HuH-7.5 (cell line): ENCODE data around the gene AGBL4.

Source experiments
- DNase-seq: peaks from one replicate; pipeline ENCODE4 v3.0.0; 2011; ENCODE audit warnings: low spot score

AGBL4 gene

GRCh38 chr1:48765335-48765734, 1258.4 kb downstream of the AGBL4 start:
- DNase-seq = no peak

- DNase-seq = no peak
Observed at GRCh38 chr1:48761986-48762385, 1261.8 kb downstream of the AGBL4 start.

DNA sequence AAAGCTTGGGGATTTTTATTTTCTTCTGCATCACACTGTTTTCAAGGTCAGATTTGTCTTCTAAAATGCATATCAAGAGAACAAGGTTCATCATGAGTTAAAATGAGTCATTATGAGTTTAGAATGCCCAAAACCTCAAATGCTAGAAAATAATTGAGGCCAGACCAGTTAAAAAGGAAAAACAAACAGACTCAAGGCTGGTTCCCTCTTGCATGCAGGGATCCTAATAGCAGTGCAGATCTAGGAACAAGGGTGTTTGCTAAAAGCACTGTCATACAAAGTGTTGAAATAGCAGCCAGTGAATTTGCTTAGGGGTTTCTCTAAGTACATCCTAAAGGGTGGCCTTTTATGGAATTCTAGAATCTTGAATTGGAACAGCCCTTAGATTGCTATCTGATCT, 1262.3 kb downstream of the AGBL4 start:
- DNase-seq = no peak

- no peak for DNase-seq
Observed at GRCh38 chr1:48760857-48761256, 1262.9 kb downstream of the AGBL4 start.

GRCh38 chr1:48758976-48759375, 1264.8 kb downstream of the AGBL4 start:
- no peak for DNase-seq

- no peak for DNase-seq
Observed at GRCh38 chr1:48757363-48757762, 1266.4 kb downstream of the AGBL4 start.

- DNase-seq = no peak
Observed at GRCh38 chr1:48756683-48757316, 1267.0 kb downstream of the AGBL4 start.

DNA sequence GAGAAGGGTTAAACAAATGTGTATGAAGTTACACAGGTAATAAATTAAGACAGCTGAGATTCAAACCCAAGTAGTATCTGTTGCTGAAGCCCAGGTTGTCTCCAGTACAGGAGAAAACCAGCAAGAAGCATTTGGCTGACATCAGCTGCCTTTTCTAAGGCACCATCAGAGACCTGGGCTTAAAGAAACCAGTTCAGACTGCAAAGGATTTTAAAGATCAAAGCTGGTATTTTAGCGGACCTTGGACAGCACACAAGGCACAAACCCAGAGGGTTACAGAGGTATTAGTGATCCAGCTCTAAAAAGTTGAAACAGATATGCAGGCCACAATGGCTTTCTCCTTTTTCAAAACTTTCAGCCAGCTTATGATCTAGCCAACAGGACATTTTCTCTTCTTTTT, 1270.5 kb downstream of the AGBL4 start:
- DNase-seq = no peak

DNA sequence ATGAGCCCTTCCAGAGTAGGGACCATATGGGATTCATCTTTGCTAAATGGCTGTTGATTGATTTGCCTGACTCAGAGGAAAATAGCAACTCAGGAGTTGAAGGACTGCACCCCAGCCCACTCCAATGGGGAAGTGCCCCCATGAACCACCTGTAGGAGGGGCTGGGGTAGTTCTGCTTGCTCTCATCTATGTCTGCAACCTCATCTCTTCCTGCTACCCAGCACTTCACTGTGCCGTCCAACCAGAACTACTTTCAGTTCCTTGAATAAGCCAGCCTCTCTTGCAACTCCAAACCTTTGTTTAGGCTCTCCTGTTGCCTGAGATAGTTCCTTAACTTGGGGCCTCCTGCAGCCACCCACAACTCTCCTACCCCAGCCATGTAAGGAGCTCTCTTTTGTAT, 1273.6 kb downstream of the AGBL4 start:
- no peak for DNase-seq

GRCh38 chr1:48749068-48749467, 1274.7 kb downstream of the AGBL4 start:
- no peak for DNase-seq

GRCh38 chr1:48746906-48747305, 1276.8 kb downstream of the AGBL4 start:
- no peak for DNase-seq

DNA sequence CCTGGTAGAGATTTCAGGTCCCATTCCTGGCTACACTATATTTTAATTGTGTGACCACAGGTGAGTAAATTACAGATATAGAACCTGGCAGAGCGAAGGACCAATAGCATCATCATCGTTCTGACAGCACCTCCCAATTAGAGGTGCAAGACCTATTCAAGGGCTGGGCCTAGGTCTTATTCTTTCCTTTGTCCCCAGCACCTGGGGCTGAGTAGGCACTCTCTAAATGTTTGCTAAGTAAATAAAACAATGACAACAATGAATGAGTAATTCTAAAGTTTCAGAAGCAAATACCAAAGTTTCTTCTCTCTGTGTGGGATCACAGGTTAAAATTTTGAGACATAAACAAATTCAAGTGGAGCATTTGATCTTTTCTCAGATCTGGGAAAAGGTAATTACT, 1279.7 kb downstream of the AGBL4 start:
- no peak for DNase-seq

GRCh38 chr1:48743480-48743879, 1280.3 kb downstream of the AGBL4 start:
- no peak for DNase-seq

- DNase-seq = no peak
Observed at GRCh38 chr1:48741380-48741779, 1282.4 kb downstream of the AGBL4 start.

GRCh38 chr1:48740621-48741020, 1283.1 kb downstream of the AGBL4 start:
- DNase-seq = no peak

GRCh38 chr1:48739091-48739490, 1284.7 kb downstream of the AGBL4 start:
- DNase-seq = no peak

DNA sequence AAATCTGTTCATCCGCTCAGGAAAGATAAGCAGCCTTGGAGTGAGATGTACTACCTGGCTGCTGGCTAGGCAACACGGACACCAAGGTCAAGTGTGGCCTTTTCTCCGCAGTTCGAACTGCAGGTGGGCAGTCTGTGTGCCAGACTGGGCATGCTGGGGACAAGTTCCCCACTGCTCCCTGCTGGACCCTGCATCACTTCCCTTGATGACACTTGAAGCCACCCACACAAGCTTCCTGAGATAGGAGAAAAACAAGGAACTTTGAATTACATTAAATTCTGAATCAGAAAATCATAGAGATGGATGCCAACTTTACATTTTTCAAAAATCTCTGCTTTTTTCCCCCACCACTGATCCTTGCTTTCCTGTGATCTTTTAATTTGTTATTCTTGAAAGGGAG, 1285.4 kb downstream of the AGBL4 start:
- DNase-seq = no peak

DNA sequence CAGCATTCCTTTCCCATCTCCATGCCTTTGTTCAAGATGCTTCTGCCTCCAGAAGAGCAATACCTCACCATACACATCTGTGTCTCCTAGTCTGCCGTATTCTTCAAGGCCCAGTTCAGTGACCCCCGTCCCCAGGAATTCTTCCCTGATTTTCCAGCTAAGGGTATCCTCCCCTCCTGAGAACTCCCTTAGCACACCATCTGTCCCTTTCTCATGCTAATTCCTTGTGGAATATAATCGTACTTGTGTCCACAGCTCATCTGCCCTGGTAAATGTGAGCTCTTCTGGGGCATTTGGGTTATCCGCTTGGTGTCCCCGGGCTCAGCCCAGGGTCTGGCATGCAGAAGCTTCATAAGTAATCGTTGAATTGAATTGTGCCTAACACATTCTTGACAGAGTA, 1288.0 kb downstream of the AGBL4 start:
- DNase-seq = no peak

DNA sequence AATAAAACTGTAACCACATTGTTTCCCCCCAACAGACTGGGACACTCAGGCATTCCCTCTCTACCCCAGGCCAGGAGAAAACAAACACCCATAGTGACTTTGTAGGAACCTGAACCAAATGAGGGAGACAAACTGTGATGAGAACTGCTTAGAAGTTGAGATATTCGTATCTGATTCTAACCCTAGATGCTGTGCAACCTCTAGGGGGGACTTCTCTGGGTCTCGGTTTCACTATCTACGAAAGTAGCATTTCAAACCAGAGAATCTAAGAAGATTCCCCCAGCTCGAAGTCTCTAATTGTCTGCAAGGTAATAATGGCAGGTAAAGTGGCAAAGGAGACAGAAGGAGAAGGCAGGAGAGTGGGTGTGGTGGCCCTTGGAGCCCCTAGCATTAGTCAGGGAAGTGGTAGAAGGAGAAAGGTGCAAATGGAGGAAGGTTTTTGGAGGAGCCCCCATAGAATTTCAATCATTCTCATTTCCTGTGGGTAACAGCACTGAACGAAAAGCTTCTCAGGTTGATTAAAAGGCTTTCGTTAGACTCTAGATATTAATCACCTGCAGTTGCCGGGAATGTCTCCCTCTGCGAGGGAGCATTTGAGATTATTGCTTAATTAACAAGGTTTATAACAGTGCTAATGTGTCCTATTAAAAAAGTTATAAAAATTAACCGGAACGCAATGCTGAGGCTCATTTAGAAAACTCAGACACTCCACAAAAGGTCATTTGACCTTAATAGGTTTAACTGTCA, 1293.4 kb downstream of the AGBL4 start:
- no peak for DNase-seq

- DNase-seq = no peak
Observed at GRCh38 chr1:48728584-48728983, 1295.2 kb downstream of the AGBL4 start.

GRCh38 chr1:48726557-48727215, 1297.1 kb downstream of the AGBL4 start:
- DNase-seq = no peak

- DNase-seq = no peak
Observed at GRCh38 chr1:48726139-48726538, 1297.6 kb downstream of the AGBL4 start.

DNA sequence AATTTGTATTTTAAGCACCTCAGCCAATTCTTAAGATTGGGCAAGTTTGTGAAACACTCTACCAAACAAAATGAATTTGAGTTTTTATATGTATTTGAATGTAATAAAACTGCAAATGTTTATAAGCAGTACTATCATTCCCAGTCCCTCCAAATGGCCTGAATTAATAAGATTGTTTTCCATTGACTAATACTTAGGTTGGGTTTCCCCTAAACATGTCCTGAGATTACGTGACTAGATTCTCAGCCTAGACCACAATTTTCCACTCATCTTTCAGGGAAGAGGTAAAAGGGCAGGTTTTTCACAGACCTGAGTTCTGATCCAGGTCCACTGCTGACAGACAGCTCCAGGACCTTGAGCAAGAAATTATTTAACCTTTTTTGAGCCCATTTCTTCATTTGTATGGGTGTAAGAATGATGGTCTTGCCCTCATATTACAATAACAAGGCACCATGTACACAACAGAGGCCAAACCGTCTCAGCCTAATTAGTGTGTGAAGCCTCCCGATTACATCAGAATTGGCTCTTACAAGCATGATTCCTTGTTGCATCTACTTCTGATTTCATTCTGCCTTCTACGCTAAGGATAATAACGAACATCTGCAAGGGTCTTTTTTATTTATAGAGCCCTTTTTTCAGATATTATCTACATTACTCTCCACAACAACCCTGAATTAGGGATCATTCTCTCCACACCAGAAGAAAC, 1298.3 kb downstream of the AGBL4 start:
- DNase-seq = no peak
